ENCODE results near the gene USP46.

DNA sequence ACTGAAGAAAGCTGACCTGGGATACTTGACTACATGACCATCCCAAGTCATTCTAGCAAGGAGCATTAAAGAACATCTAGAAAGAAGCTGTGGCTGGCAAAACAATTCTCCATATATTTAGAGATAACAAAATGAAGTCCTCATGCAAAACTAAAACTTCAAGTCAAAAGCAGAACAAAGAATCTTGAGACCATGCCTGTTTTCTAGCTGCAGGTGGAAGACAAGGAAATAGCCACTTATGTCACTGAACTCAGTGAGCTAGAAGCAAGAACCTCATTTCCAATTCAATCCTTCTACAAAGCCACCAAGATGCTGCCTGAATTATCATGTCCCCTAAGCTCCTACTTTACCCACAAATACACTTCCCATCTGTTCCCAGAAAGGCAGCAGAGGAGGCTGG is 13.8 kb downstream of the USP46 start:
- no peak for TF ChIP-seq CEBPB (IDR thresholded peaks at IDR 0.05; ENCODE audit: low read depth, low read length)
- TF ChIP-seq, protein P1, sequence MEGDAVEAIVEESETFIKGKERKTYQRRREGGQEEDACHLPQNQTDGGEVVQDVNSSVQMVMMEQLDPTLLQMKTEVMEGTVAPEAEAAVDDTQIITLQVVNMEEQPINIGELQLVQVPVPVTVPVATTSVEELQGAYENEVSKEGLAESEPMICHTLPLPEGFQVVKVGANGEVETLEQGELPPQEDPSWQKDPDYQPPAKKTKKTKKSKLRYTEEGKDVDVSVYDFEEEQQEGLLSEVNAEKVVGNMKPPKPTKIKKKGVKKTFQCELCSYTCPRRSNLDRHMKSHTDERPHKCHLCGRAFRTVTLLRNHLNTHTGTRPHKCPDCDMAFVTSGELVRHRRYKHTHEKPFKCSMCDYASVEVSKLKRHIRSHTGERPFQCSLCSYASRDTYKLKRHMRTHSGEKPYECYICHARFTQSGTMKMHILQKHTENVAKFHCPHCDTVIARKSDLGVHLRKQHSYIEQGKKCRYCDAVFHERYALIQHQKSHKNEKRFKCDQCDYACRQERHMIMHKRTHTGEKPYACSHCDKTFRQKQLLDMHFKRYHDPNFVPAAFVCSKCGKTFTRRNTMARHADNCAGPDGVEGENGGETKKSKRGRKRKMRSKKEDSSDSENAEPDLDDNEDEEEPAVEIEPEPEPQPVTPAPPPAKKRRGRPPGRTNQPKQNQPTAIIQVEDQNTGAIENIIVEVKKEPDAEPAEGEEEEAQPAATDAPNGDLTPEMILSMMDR (conservative IDR thresholded peaks at IDR 0.05; ENCODE audit: low read depth, low read length), result no peak
- no peak for TF ChIP-seq BHLHE40 (IDR thresholded peaks at IDR 0.05; ENCODE audit: low read depth, low read length)
- TF ChIP-seq MAFK (IDR thresholded peaks at IDR 0.05; ENCODE audit: low read depth, low read length), result no peak
